Natural killer cell (primary cell): Measurements from ENCODE around the gene CRADD. TPM values are rescaled to one million over a fixed set of nuclear protein-coding genes. Genes with fewer than 3 reads are reported as not detected.

Experiments used
- ATAC-seq, 3 donors: fragments of 150-1000 bp in 2 of 3; fragments of 200-7000 bp in 1 of 3; cut with Tn5 transposase; 1 replicate in 1 of 3; 2 replicates in 2 of 3; pipeline ENCODE4 v1.10.0; 2021; ENCODE audit warnings: mild to moderate bottlenecking in 2 of 3, moderate library complexity in 2 of 3
- DNase-seq, 2 donors: peaks; one replicate each; pipeline versions ENCODE4 v3.0.0 to v3.0.0-alpha.2; 2013 to 2021; ENCODE audit warnings: mixed read lengths in 1 of 2
- H3K27ac ChIP-seq: one replicate; pipeline ENCODE4 v1.5.1; 2013; ENCODE audit warnings: mild to moderate bottlenecking, low read length
- H3K27me3 ChIP-seq: one replicate; pipeline ENCODE4 v1.6.1; 2013; ENCODE audit warnings: low read length; ENCODE audit not compliant: control insufficient read depth, insufficient read depth
- H3K36me3 ChIP-seq: one replicate; pipeline ENCODE4 v1.6.1; 2013; ENCODE audit warnings: low read length; ENCODE audit not compliant: control insufficient read depth, insufficient read depth
- H3K4me1 ChIP-seq: one replicate; pipeline ENCODE4 v1.6.1; 2013; ENCODE audit warnings: low read length; ENCODE audit not compliant: control insufficient read depth, insufficient read depth
- H3K4me3 ChIP-seq: one replicate; pipeline ENCODE4 v1.5.1; 2013; ENCODE audit warnings: low read length
- H3K9me3 ChIP-seq: one replicate; pipeline ENCODE4 v1.6.1; 2013; ENCODE audit warnings: low read length; ENCODE audit not compliant: control insufficient read depth, insufficient read depth
- H3K27ac Mint-ChIP-seq, 2 donors: one replicate each; pipeline ENCODE4 v1.8.0; 2022; ENCODE audit warnings: mild to moderate bottlenecking in 2 of 2, mixed read lengths in 2 of 2, moderate library complexity in 1 of 2
- H3K27me3 Mint-ChIP-seq, 2 donors: one replicate each; pipeline ENCODE4 v1.8.0; 2022; ENCODE audit warnings: low read depth in 2 of 2, mixed read lengths in 2 of 2
- H3K36me3 Mint-ChIP-seq: one replicate; pipeline ENCODE4 v1.8.0; 2022; ENCODE audit warnings: mixed read lengths
- H3K4me1 Mint-ChIP-seq, 2 donors: one replicate each; pipeline ENCODE4 v1.8.0; 2022; ENCODE audit warnings: mixed read lengths in 2 of 2
- H3K4me3 Mint-ChIP-seq: one replicate; pipeline ENCODE4 v1.8.0; 2022; ENCODE audit warnings: mild to moderate bottlenecking, moderate library complexity, mixed read lengths
- H3K9me3 Mint-ChIP-seq, 2 donors: one replicate each; pipeline ENCODE4 v1.8.0; 2022; ENCODE audit warnings: mixed read lengths in 2 of 2
- WGBS: methylation state at CpG from one replicate; pipeline ENCODE4 v1.1.7; 2013; ENCODE audit warnings: missing lambda C conversion rate; ENCODE audit not compliant: insufficient coverage; 5-methylcytosine and 5-hydroxymethylcytosine counted together
- intact Hi-C: fragments of 100-400 bp; cut with micrococcal nuclease; formaldehyde crosslinking; loops from one replicate; pipeline ENCODE4 v1.14.2; 2022
- total RNA-seq, 4 donors: library from RNA; stranded (reverse); fragments of 120-200 nt in 1 of 4; gene quantifications; one replicate each; pipeline versions ENCODE4 v1.2.3 to v1.2.4, GENCODE V29; 2013 to 2022
- TF ChIP-seq, protein P1 (sequence below): fragments of 200-600 bp; IDR thresholded peaks from one replicate; pipeline ENCODE4 v1.8.0; 2022; ENCODE audit warnings: antibody characterized with exemption

CRADD gene
- total RNA-seq, 3 donors from 2014 or later (not counting 1 experiment from before 2014, with no cell fraction given), result 19.1 to 27.5 (median 26.4) TPM

DNA sequence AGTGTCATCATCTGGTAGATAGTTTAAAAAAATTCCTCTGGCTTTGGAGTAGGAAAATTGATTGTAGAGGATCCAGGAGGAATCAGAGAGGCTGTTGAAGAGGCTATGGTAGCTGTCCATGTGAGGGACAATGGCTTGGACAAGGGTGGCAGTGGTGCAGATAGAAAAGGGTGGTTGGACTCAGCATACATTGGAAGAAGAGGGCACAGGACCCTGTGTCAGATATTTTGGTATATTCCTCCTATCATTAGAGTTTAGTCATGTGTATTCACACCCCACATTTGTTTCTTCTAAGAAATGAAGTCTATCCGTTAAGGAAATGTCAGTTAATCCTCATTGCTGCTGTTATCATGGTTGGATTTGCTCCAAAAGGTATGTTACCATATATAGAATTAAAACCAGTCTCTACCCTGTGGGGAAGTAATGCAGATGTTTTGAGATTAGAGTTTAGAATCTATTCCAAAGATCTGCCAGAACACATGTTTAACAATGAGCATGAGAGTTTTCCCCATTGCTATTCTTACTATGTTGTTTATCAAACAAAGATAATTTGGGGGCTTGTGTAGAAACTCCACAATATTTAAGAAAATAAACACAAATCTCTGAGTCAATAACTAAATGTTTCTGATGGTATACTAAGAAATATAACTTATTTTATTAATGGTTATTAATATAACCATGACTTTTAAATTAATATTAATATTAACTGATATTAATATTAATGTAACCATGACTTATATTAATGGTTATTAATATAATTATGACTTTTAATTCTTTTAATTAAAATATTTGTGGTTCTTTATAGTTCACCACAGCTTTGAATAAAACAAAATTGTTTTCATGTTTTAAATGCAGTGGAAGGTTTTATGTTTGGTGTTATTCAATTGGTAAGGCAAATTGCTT lies 80.9 kb downstream of the CRADD start:
- Histone ChIP-seq H3K27me3 (no peaks in the 10 kb centered on the region), H3K27ac (no peak overlapping the region), H3K4me3 (no peak overlapping the region), H3K9me3 (peaks cover 2% of the 10 kb centered on the region), H3K4me1 (no peaks in the 10 kb centered on the region), H3K36me3 (no peaks in the 10 kb centered on the region)
- no peak for DNase-seq
- intact Hi-C loops, result no loop called here
- no peaks in the 10 kb centered on the region for H3K36me3 Mint-ChIP-seq
- H3K9me3 Mint-ChIP-seq, result no peaks in the 10 kb centered on the region
- ATAC-seq, result no peak
- no peaks in the 10 kb centered on the region for H3K27me3 Mint-ChIP-seq
- TF ChIP-seq, protein P1, sequence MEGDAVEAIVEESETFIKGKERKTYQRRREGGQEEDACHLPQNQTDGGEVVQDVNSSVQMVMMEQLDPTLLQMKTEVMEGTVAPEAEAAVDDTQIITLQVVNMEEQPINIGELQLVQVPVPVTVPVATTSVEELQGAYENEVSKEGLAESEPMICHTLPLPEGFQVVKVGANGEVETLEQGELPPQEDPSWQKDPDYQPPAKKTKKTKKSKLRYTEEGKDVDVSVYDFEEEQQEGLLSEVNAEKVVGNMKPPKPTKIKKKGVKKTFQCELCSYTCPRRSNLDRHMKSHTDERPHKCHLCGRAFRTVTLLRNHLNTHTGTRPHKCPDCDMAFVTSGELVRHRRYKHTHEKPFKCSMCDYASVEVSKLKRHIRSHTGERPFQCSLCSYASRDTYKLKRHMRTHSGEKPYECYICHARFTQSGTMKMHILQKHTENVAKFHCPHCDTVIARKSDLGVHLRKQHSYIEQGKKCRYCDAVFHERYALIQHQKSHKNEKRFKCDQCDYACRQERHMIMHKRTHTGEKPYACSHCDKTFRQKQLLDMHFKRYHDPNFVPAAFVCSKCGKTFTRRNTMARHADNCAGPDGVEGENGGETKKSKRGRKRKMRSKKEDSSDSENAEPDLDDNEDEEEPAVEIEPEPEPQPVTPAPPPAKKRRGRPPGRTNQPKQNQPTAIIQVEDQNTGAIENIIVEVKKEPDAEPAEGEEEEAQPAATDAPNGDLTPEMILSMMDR, result no peak
- H3K4me1 Mint-ChIP-seq, result peaks cover 8 to 20% of the 10 kb centered on the region in 2 donors
- no peak overlapping the region for H3K4me3 Mint-ChIP-seq
- no peak overlapping the region for H3K27ac Mint-ChIP-seq
- no CpG with 5 or more reads among the region's 1 CpG for WGBS

DNA sequence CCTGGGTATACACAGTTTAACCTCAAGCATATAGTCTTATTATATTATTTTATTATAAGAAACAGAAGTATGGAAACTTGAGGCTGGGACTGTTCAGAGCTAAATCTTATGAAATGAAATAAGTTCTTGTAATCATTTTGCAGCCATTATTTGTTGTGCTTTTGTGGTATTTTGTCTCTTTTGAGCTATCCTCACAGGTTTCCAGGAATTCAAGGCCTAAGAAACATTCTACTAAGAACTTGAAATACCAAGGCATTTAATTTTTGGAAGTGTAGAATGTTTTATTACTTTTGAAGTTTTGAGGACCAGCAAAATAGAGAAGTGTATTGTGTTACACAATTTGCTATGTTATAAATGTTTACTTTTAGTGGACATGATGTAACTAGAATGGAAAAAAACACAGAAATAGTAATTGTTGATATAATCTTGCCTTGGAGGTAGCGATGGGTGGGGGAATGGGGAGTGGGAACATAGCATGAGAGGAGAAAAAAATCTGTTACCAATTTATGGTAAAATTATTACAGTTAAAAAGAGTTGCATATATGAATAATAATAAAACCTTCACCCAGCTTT lies 81.7 kb downstream of the CRADD start:
- TF ChIP-seq, protein P1, result no peak
- H3K9me3 ChIP-seq, result no peaks in the 10 kb centered on the region
- Mint-ChIP-seq H3K27me3 (no peaks in the 10 kb centered on the region), H3K36me3 (no peaks in the 10 kb centered on the region), H3K27ac (no peak overlapping the region), H3K4me1 (peaks cover 8 to 18% of the 10 kb centered on the region in 2 donors), H3K9me3 (no peaks in the 10 kb centered on the region), H3K4me3 (no peak overlapping the region)
- no peak for DNase-seq
- no peaks in the 10 kb centered on the region for H3K4me1 ChIP-seq
- intact Hi-C loops, result no loop called here
- H3K4me3 ChIP-seq, result no peak overlapping the region
- H3K27ac ChIP-seq, result no peak overlapping the region
- no peaks in the 10 kb centered on the region for H3K27me3 ChIP-seq
- H3K36me3 ChIP-seq, result no peaks in the 10 kb centered on the region
- WGBS, result 80% methylated on average over 1 of the region's 1 CpG
- no peak for ATAC-seq

DNA sequence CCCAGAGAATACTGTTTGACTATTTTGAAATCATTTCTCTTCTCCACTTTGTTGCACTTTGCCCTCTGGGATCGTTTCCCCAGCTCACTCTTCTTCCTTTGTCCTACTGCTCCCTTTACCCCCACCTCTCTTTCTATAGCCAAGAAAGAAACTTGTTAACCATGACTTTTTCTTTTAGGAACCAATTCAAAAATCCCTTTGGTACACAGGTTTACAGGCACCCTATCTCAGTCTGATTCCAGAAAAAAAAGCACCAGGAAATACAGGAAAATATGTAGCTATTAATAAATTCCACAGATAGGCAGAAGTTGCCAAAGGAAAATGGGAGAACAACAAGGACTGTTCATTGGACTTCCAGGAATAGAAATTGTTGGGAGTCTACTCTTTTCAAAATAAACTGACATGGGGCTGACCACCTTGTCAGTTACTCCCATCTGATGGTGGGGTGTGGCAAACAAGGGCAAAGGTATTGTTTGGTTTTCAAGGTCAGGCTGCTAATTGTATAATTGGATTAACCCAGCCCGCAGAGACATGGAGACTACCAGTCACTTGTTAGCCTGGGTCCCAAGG lies 82.4 kb downstream of the CRADD start:
- H3K4me1 Mint-ChIP-seq, result peaks cover under 1 to 11% of the 10 kb centered on the region in 2 donors
- DNase-seq (no peak), ATAC-seq (no peak)
- Histone ChIP-seq H3K9me3 (no peaks in the 10 kb centered on the region), H3K27me3 (no peaks in the 10 kb centered on the region), H3K27ac (no peak overlapping the region), H3K4me3 (no peak overlapping the region), H3K36me3 (no peaks in the 10 kb centered on the region), H3K4me1 (no peaks in the 10 kb centered on the region)
- H3K27ac Mint-ChIP-seq, result no peak overlapping the region
- H3K36me3 Mint-ChIP-seq, result no peaks in the 10 kb centered on the region
- TF ChIP-seq, protein P1, result no peak
- 67% methylated on average over 2 of the region's 2 CpGs for WGBS
- intact Hi-C loops, result no loop called here
- no peak overlapping the region for H3K4me3 Mint-ChIP-seq
- no peaks in the 10 kb centered on the region for H3K9me3 Mint-ChIP-seq
- H3K27me3 Mint-ChIP-seq, result no peaks in the 10 kb centered on the region
